ENCODE measurements around the gene BCL11A.

Gene BCL11A

DNA sequence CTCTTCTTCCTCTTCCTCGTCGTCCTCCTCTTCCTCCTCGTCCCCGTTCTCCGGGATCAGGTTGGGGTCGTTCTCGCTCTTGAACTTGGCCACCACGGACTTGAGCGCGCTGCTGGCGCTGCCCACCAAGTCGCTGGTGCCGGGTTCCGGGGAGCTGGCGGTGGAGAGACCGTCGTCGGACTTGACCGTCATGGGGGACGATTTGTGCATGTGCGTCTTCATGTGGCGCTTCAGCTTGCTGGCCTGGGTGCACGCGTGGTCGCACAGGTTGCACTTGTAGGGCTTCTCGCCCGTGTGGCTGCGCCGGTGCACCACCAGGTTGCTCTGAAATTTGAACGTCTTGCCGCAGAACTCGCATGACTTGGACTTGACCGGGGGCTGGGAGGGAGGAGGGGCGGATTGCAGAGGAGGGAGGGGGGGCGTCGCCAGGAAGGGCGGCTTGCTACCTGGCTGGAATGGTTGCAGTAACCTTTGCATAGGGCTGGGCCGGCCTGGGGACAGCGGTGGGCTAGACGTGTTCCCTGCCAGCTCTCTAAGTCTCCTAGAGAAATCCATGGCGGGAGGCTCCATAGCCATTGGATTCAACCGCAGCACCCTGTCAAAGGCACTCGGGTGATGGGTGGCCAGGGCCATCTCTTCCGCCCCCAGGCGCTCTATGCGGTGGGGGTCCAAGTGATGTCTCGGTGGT, 91.9 kb downstream of the BCL11A start:
- no peak for DNase-seq (ENCODE audit: low spot score)

DNA sequence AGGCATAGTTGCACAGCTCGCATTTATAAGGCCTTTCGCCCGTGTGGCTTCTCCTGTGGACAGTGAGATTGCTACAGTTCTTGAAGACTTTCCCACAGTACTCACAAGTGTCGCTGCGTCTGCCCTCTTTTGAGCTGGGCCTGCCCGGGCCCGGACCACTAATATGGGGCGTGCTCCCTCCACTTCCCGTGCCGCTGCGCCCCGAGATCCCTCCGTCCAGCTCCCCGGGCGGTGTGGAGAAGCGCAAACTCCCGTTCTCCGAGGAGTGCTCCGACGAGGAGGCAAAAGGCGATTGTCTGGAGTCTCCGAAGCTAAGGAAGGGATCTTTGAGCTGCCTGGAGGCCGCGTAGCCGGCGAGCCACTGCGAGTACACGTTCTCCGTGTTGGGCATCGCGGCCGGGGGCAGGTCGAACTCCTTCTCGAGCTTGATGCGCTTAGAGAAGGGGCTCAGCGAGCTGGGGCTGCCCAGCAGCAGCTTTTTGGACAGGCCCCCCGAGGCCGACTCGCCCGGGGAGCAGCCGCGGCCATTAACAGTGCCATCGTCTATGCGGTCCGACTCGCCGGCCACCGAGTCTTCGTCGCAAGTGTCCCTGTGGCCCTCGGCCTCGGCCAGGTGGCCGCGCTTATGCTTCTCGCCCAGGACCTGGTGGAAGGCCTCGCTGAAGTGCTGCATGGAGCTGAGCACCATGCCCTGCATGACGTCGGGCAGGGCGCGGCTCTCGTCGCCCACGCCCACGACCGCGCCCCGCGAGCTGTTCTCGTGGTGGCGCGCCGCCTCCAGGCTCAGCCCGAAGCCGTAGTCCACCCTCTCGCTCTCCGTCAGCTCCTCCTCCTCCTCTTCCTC, 92.7 kb downstream of the BCL11A start:
- no peak for DNase-seq (ENCODE audit: low spot score)

DNA sequence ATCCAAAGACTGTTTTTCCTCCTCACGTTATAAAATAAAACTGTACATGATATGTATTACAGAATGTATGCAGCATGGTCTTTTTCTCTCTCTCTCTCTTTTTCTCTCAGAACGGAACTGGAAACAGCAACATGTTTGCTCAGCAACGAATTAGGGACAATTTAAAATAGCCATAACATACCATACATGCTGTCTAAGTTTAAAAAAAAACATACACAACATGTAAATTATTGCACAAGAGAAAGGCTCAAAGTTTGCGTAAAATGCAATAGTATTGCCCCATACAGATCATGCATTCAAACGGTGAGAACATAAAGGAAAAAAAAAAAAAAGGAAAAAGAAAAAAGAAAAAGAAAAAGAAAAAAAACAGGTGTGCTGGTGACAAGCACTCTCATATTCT, 93.6 kb downstream of the BCL11A start:
- no peak for DNase-seq (ENCODE audit: low spot score)

DNA sequence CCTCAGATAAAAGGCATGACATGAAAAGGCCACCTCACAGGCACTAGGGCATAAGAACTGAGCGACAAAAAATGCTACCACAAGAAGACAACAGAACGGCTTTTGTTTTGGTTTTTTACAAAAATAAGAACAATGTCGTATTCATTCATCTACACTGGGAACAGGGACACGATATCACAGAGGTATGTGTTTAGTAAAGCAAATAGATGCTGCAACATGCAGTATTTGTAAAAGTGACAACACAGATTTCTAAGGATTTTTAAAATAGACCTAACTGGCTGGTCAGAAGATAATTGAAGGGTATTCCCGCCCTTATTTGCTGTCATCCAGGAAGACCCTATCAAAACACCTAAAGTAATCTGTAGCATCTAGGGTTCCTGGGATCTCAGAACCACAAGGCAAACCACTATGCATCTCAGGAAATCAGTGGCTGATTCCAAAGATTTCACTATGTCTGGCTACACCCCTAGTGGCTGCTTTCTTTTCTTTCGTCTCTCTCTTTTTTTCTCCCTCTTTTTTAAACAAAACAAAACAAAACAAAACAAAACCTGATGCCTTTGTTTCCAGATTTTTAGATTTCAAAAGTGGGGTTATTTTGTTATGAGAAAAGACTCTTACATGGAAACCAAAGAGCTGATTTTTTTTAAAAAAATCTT, 97.2 kb downstream of the BCL11A start:
- DNase-seq (ENCODE audit: low spot score), result no peak

DNA sequence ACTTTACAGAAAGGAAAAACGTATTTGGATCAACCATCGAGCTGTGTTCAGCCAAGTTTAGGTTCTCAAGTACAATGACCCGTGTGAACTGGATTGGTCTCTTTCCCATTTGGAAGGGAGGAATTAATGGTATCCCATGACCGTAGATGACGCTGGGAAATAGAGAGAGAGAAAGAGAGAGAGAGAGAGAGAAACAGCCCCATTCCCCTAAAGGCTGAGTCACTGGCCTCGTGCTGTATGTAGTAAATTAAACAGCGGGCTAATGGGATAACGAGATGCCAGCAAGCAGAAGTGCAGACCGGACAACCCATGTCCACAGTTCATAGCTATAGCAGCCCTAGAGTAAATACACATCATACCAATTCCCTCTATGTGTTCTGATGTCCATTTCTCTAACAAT, 99.6 kb downstream of the BCL11A start:
- no peak for DNase-seq (ENCODE audit: low spot score)

DNA sequence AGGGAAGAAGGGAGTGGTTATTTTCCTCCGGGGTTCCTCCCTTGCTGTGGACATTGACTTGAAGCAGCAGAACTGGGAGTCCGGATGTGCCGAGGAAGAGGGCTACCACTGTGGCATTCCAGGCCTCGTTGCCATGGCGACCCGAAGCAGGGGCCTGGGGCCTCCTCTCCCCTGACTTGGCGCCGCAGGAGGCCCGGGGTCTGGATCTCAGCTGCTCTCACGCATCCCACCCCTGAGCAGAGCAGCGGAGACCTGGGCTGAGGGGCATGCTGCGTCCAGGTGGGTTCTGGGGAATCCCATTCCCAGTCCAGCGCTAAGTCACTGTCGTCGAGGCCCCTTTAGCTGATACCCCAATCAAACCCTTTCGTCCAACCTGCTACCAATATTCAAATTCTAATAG, 100.2 kb downstream of the BCL11A start:
- DNase-seq (ENCODE audit: low spot score), result no peak

DNA sequence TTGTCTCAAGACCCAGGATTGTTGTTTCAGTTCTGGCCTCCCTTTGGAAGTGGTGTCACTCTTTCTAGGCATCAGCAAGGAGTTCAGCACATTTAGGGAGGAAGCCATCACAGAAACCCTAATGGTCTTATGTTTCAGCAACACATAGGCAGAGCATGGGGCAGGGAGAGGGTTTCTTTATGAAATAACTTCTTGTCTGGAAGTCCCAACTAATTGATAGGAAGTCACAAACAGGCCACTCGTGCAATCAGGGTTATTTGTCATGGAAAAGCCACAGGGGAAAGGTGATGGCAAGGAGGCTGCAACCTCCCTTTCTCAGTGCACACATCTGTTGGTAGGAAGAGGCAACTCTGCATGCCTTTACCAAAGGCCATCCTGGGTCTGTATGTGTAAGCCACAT, 103.0 kb downstream of the BCL11A start:
- DNase-seq (ENCODE audit: low spot score), result no peak

DNA sequence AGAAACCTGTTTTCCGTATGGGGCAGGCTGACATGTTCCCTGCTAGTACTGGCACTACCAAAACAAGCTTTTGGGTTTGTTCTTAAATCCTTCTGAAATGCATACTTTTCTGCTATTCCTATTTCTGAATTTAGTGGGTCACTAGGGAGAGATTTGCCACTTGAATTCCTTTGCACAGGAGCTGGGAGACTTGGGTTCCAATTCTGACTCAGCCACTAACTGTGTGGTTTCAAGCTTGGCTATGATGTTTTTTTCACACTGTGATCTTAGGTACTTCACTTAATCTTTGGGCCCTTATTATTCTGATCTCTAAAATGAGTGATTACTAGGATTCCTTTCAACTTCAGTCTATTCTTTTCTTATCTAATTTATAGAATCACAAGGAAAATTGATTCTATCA, 105.5 kb downstream of the BCL11A start:
- no peak for DNase-seq (ENCODE audit: low spot score)

DNA sequence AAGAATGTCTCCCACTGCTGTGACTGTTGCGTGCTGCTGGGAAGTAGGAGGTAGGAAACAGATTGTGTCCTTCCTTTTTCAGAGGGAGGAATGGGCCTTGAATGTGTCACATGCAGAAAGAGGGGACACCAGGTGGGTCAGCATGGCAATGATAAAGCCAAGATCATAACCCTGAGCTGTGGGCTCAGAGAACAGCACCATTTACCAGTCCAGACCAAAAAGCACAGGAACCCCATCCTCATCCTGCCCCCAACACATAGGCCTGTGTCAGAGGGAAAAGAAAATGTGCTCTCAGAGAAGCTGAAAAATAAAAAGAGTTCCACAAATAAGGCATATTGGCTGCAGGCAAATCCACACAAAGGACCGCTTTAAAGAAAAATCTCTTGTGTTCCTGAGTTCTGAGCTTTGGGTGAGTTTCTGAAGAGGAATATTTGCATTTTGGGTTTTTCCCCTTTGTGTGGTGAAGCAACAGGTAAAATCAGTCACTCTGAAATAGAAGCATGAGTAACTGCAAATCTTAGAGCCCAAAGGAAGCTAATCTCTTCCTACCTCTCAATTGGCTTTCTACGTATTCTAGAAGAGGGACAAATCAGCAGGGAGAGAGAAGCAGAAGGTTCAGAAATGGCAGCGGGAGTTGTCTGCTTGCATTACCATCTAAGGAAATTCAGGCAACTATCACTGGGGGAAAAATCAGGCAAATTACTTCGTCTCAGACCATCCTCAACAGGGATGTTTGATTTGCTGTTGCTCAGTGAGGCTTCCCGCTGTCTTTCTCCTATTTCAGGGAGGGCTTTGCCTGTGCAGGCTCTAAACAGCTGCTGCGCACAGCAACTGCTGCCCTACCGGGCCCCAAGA, 106.8 kb downstream of the BCL11A start:
- DNase-seq (ENCODE audit: low spot score), result no peak

DNA sequence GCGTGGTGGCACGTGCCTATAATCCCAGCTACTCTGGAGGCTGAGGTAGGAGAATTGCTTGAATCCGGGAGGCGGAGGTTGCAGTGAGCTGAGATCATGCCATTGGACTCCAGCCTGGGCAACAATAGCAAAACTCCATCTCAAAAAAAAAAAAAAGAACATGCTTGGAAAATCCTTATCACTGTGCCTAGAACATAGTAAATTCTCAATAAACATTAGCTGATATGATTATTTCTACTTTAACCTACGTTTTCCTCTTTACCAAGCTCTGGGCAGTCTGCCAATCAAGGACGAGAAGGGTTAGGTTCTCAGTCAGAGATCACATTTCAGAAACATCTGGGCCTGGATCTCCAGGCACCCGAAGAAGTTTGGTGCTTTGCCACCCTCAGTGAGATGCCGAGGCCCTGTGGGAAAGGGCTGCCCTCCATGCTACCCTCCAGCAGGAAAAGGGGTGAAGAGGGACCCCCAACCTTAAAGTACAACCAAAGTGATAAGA, 107.7 kb downstream of the BCL11A start:
- DNase-seq (ENCODE audit: low spot score), result peak; percentile 25

DNA sequence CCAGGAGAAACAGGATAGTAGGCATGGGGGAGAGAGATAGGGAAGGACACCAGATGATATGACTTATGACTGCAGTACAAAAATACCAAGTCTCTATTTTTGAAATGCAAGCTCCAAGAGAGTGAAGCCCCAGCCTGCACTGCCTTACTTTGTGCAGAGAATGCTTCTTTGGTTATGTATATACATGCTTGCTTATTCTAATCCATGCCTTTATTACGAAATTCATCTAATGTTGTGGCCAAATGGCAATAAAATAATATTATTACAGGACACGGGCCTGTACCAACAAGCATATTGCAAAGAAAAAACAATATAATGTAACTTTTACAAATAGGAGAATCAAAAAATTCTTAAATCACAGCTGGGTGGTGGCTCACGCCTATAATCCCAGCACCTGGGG, 110.8 kb downstream of the BCL11A start:
- DNase-seq (ENCODE audit: low spot score), result no peak

DNA sequence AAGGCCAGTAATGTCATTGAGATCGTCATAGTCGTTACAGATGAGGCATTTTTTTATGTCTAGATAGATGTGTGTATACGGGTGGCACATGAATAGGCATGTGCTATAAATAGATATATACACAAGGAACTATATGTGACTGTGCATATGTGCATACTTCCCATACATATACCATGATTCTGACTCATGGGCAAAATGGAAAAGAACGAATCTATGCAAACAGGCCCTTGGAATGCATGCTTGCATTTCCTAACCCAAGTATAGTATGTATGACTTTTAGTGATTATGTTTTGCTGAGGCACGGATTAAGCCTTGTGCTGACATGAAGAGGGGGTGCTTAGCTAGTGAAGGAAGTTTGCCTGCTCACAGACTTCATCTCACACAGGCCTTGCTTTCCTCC, 111.7 kb downstream of the BCL11A start:
- DNase-seq (ENCODE audit: low spot score), result no peak

DNA sequence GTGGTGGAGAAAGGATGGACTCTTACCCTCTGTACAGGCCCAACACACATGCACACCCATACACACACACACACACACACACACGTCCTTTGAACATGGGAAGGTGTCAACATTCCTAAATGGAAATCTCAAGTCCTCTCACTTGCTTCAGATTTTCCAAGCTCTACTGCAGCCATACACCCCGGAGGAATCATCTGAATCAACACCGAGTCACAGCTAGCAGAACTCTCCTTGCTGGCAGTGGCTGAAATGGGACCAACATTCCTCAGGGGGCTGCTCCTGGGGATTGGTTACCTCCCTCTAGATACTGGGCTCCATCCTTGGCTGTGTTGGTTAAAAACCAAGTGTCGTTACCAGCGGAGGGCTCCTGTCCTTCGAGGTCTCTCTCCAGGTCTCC, 112.7 kb downstream of the BCL11A start:
- DNase-seq (ENCODE audit: low spot score), result peak; percentile 15

DNA sequence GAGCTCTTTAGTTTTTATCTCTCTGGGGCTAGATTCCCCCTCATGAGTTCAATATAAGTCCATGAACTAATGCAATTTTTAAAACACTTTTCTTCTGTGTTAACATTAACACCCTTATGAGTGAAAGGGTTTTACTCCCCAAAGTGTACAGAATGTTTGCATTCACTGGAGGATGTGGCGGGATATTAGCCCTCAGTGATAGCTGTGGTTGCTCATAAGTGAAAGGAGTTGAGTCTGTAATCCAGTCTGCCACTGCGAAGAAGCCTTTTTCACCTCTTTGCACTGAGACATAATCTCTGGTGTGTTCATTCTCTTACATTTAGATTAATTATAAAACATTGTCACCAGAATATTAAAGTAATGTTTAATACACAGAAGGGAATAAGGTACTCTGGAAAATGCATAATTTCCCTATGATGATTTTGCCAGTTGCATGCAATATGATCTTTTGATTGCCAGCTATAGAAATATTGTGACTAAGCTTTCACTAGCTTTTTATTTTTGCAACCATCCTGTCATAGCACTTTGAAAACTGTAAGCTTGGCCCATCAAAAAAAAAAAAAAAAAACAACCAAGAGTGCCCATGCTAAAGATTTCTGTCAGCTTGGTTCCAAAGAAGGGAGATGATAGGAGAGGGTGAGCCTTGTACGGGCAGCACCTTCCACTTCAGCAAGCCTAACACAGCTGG, 113.2 kb downstream of the BCL11A start:
- no peak for DNase-seq (ENCODE audit: low spot score)

DNA sequence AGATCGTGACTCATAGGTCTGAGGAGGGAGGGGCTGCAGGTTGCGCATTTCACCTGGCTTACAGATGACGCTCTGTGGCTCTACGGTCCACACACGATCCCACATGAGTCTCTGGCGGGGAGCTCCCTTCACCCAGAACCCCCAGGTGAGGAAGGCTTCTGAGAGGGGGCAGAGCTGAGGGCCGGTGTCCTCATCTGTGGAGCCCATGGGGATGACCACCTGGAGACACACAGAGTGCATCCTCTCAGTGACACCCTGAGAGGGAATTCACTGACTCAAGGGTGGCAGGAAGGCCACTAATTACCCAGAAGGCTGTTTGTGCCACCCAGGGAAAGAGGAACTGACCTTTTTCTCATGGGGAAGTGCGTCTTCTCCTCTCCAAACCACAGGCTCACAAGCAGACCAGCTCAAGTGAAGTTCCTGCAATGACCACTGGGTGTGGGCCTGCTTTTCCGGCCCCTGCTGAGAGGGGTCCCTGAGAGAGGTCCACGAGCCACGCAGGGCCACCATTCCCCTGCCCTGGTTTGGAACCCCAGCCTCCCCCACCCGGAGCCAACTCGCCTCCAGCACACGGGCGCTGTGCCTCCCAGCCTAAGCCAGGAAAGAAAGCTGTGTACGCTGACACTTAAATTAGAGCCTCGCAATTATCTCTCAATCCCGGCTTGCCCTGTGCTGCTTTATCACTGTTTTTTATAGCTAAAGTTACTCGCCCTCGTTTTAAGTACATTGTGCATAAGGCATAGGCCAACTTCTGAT, 114.1 kb downstream of the BCL11A start:
- DNase-seq (ENCODE audit: low spot score), result no peak

DNA sequence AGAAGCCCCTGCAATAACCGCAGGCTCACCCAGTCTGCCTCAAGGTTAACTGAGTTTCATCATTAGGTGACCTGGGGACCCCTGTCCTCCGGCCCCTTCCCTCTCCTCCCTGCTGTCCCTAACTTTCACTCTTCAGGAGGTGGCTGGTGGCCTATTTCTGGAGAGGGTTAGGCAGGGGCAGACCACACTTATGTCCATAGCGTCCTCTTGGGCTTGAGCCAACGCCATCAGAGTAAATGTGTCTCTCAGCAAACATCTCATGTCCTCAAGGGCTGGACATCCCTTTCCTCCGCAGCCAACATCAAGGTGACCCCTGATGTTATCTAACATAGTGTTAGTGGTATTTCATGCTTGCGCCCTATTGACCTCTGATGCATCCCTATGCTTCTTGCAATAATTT, 114.8 kb downstream of the BCL11A start:
- no peak for DNase-seq (ENCODE audit: low spot score)

DNA sequence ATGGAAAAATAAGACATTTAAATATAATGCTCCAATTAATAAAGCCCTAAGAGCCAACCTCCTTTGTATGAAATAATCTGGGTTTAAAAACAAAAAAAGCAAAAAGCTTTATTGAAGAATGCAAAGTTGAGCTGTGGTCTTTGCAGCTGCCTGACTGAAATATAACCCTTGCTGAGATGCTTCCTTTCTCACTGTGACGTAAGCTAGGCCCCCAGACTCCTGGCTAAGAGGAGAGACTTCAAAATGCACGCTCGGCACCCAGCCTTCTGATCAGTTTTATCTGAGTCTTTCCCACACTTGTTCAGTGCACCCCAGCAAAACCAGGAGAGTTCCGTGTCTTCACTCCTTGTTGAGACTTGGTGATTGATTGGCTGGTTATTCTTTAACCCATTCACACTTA, 115.3 kb downstream of the BCL11A start:
- no peak for DNase-seq (ENCODE audit: low spot score)

DNA sequence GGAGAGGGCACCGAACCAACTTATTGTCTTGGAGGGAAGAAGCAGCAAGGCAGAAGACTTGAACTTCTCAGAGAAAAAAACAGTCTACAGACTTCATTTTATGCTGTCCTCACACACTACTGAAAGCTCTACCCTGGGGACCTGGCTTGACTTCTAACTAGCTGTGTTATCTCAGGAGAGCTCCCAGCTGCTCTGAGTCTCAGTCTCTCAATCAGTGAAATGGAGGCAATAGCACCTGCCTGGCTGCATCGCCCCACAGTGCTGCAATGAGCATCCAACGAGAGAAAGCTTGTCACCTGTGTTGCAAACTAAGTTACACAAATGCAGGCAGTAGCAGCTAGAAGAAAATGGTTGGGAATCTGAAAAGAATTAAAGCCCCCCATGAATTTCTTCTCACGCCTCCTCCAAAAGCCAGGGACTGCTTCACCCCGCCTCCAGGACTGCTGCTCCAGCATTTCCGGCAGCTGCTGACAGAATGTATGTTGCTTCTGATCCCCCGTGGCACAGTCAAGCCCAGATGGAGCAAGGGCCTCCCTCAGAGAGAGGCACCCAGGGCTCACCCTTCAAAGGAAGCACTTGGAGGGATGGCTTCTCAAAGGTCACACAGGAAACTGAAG, 116.3 kb downstream of the BCL11A start:
- no peak for DNase-seq (ENCODE audit: low spot score)

DNA sequence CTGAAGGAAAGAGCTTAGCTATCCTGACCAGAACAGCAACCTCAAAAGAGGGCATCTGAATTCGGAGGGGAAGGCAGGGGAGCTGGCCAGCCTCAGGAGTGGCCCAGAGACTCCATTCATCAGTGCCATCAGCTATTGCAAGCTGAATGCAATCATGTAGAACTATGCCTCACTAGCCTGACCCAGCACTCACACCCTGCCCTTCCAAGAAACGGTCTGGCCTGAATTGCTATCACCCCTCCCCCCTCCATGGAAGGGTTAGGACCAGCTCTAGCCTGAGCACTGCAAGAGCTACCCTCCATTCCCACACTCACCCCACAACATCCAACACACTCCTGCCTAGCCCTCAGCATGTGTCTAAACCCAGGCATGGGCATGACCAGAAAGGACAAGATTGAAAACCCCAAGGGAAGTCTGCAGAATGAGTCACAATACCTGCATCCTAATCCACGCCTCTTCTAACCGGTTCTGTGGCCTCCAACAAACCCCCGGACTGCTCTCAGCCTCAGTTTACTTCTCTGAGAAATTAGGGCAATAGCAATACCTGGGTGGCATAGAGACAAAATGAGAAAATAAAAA, 120.3 kb downstream of the BCL11A start:
- DNase-seq (ENCODE audit: low spot score), result no peak

DNA sequence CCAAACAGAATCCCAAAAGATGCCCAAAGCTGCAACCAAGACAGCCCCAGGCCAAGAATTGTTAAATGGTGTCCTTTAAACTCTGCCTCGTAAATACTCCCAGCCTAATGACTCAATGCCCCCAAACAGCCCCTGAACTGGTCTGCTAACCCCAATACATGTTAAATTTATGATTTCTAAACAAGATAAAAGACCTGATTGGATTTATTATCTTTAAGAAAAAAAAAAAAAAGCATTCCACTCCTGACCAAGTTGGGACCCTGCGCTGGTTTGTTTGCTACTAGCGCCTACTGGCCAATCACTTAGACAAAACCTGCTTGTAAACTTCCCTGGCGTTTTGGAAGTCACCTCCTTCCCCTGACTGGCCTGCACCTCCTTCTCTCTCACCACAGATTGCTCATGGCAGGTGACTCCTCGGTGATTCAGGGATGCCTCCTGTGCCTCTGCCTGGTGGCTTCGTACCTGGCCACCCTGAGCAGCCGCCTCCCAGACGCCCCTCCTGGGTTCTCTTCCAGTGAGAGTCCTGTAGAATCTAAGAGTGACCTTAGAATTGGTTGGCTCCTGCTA, 121.3 kb downstream of the BCL11A start:
- no peak for DNase-seq (ENCODE audit: low spot score)

All from GM03348 (cell line).